GM18861 (cell line): ENCODE data around the gene METTL23.

Experiments
- ATAC-seq: cut with Tn5 transposase; IDR thresholded peaks from one replicate; pipeline ENCODE4 v1.9.1; 2021; ENCODE audit not compliant: unreplicated experiment

The METTL23 gene

GRCh38 chr17:76755285-76755684 is 28.6 kb downstream of the METTL23 start:
- ATAC-seq, result no peak

- ATAC-seq, result no peak
Observed at GRCh38 chr17:76757256-76757655, 30.6 kb downstream of the METTL23 start.

GRCh38 chr17:76758570-76758969 is 31.9 kb downstream of the METTL23 start:
- ATAC-seq, result no peak

- no peak for ATAC-seq
Observed at GRCh38 chr17:76772842-76773525, 46.3 kb downstream of the METTL23 start.

- ATAC-seq, result no peak
Observed at GRCh38 chr17:76775021-76775600, 48.5 kb downstream of the METTL23 start.

GRCh38 chr17:76781056-76781982 is 54.7 kb downstream of the METTL23 start:
- no peak for ATAC-seq

GRCh38 chr17:76783146-76783545 is 56.5 kb downstream of the METTL23 start:
- no peak for ATAC-seq
